Ishikawa (cell line): ENCODE results near the gene HPS6.
"Not testable (repeated sequence)": the region's sequence is repeated elsewhere in the genome, so short reads cannot be mapped to it uniquely, and the experiment has no call there.

Experiments used
- CREB1 ChIP-seq: IDR thresholded peaks from 2 replicates; pipeline ENCODE4 v1.6.1; 2012; ENCODE audit warnings: low read depth
- EGR1 ChIP-seq: IDR thresholded peaks from 2 replicates; pipeline ENCODE4 v1.6.1; 2012
- EP300 ChIP-seq: IDR thresholded peaks from 2 replicates; pipeline ENCODE4 v1.6.1; 2012; ENCODE audit warnings: borderline replicate concordance
- FOXM1 ChIP-seq: IDR thresholded peaks from 2 replicates; pipeline ENCODE4 v1.6.1; 2012; ENCODE audit warnings: low read depth, borderline replicate concordance
- NFIC ChIP-seq: IDR thresholded peaks from 2 replicates; pipeline ENCODE4 v1.6.1; 2012
- RAD21 ChIP-seq: IDR thresholded peaks from 2 replicates; pipeline ENCODE4 v1.6.1; 2012; ENCODE audit warnings: low read depth
- REST ChIP-seq: IDR thresholded peaks from 2 replicates; pipeline ENCODE4 v1.6.1; 2012; ENCODE audit warnings: low read depth, mild to moderate bottlenecking
- TAF1 ChIP-seq: IDR thresholded peaks from 2 replicates; pipeline ENCODE4 v1.6.1; 2012; ENCODE audit warnings: low read depth, mild to moderate bottlenecking
- TCF12 ChIP-seq: IDR thresholded peaks from 2 replicates; pipeline ENCODE4 v1.6.1; 2012; ENCODE audit warnings: low read depth
- TEAD4 ChIP-seq: IDR thresholded peaks from 2 replicates; pipeline ENCODE4 v1.6.1; 2012
- YY1 ChIP-seq: IDR thresholded peaks from 2 replicates; pipeline ENCODE4 v1.6.1; 2012; ENCODE audit warnings: low read depth
- ZBTB7A ChIP-seq: IDR thresholded peaks from 2 replicates; pipeline ENCODE4 v1.6.1; 2012; ENCODE audit warnings: low read depth
- TF ChIP-seq, protein P1 (sequence below): IDR thresholded peaks from 2 replicates; pipeline ENCODE4 v1.6.1; 2012
- TF ChIP-seq, protein P2 (sequence below): IDR thresholded peaks from 2 replicates; pipeline ENCODE4 v1.6.1; 2012

- not testable (repeated sequence) for TF ChIP-seq EP300, RAD21, YY1, TAF1, TCF12, NFIC, CREB1, ZBTB7A, REST, TEAD4, FOXM1
- TF ChIP-seq, protein P1, sequence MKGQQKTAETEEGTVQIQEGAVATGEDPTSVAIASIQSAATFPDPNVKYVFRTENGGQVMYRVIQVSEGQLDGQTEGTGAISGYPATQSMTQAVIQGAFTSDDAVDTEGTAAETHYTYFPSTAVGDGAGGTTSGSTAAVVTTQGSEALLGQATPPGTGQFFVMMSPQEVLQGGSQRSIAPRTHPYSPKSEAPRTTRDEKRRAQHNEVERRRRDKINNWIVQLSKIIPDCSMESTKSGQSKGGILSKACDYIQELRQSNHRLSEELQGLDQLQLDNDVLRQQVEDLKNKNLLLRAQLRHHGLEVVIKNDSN = not testable (repeated sequence)
- TF ChIP-seq, protein P2, sequence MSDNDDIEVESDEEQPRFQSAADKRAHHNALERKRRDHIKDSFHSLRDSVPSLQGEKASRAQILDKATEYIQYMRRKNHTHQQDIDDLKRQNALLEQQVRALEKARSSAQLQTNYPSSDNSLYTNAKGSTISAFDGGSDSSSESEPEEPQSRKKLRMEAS = not testable (repeated sequence)
- TF ChIP-seq EGR1 = 0 out of 2 replicates have a peak, but pooled peaks have one; percentile 10
These were observed 10.1 kb upstream of the HPS6 start for GRCh38 chr10:102054881-102055646.
